ENCODE results near the gene ANO8. TPM values are rescaled to one million over a fixed set of nuclear protein-coding genes. Genes with fewer than 3 reads are reported as not detected.

Gene ANO8
- total RNA-seq, 1 donor from 2014 or later: 34.8 TPM

- peaks cover 15 to 23% of the 10 kb centered on the region in 2 donors for H3K4me1 ChIP-seq
- no peak for DNase-seq (ENCODE audit: low spot score in 2 of 2)
- H3K27ac ChIP-seq: peak overlapping the region; percentile 11 to 49
- no peaks in the 10 kb centered on the region for H3K36me3 ChIP-seq
- intact Hi-C loops (cut with DNase I): loop anchor here (2.0 kb wide), 1 partner anchor 29 kb away; the partner anchor contains the start of gene MRPL34
- H3K27me3 ChIP-seq: no peaks in the 10 kb centered on the region
- TF ChIP-seq CTCF (IDR thresholded peaks at IDR 0.05): no peak
- peak overlapping the region; percentile 80 to 97 for H3K4me3 ChIP-seq
- no peaks in the 10 kb centered on the region for H3K9me3 ChIP-seq
These were observed 843 bp downstream of the ANO8 start for GRCh38 chr19:17333611-17334413.

GRCh38 chr19:17332677-17333581 lies 1.7 kb downstream of the ANO8 start:
- Histone ChIP-seq H3K4me1 (peaks cover 7 to 18% of the 10 kb centered on the region in 2 donors), H3K27me3 (no peaks in the 10 kb centered on the region), H3K36me3 (no peaks in the 10 kb centered on the region), H3K27ac (no peak overlapping the region), H3K4me3 (no peak overlapping the region), H3K9me3 (no peaks in the 10 kb centered on the region)
- intact Hi-C loops (cut with DNase I): no loop called here
- DNase-seq (ENCODE audit: low spot score in 2 of 2): no peak
- no peak for TF ChIP-seq CTCF (IDR thresholded peaks at IDR 0.05)

- Histone ChIP-seq H3K9me3 (no peaks in the 10 kb centered on the region), H3K27ac (no peak overlapping the region), H3K4me1 (peaks cover 4 to 15% of the 10 kb centered on the region in 2 donors), H3K4me3 (no peak overlapping the region), H3K36me3 (no peaks in the 10 kb centered on the region), H3K27me3 (no peaks in the 10 kb centered on the region)
- no peak for DNase-seq (ENCODE audit: low spot score in 2 of 2)
- intact Hi-C loops (cut with DNase I): no loop called here
- no peak for TF ChIP-seq CTCF (IDR thresholded peaks at IDR 0.05)
These were observed 2.3 kb downstream of the ANO8 start for GRCh38 chr19:17332360-17332676.

- intact Hi-C loops (cut with DNase I): no loop called here
- H3K4me1 ChIP-seq: peaks cover 4 to 21% of the 10 kb centered on the region in 2 donors
These were observed 3.6 kb downstream of the ANO8 start for GRCh38 chr19:17331045-17331558.

More at GRCh38 chr19:17331045-17331558, 3.6 kb downstream of the ANO8 start:
- no peaks in the 10 kb centered on the region for H3K36me3 ChIP-seq
- no peak overlapping the region for H3K4me3 ChIP-seq
- no peaks in the 10 kb centered on the region for H3K27me3 ChIP-seq
- no peak for DNase-seq (ENCODE audit: low spot score in 2 of 2)
- TF ChIP-seq CTCF (IDR thresholded peaks at IDR 0.05): no peak
- no peaks in the 10 kb centered on the region for H3K9me3 ChIP-seq
- H3K27ac ChIP-seq: no peak overlapping the region

All from ascending aorta (tissue), 2 donors.